Heart left ventricle (tissue), 16 donors: ENCODE measurements around the gene CASZ1. TPM values are rescaled to one million over a fixed set of nuclear protein-coding genes. Genes with fewer than 3 reads are reported as not detected.

Experiments
- ATAC-seq, 4 donors: fragments of 200-7000 bp; cut with Tn5 transposase; one replicate each; pipeline ENCODE4 v1.9.1; 2020 to 2022; ENCODE audit warnings: moderate library complexity in 4 of 4, mild to moderate bottlenecking in 3 of 4, moderate number of reproducible peaks in 1 of 4
- DNase-seq, 5 donors: peaks; one replicate each; pipeline ENCODE4 v3.0.0-alpha.2; 2020
- H3K27ac ChIP-seq, 12 donors: fragments of 200-600 bp; sonication (generic) in 4 of 12; one replicate each; pipeline versions ENCODE4 v1.5.0 to v1.8.0; 2016 to 2022; ENCODE audit warnings: mild to moderate bottlenecking in 2 of 12
- H3K27me3 ChIP-seq, 9 donors: fragments of 200-600 bp; sonication (generic) in 2 of 9; one replicate each; pipeline versions ENCODE4 v1.5.1 to v1.8.0; 2016 to 2022; ENCODE audit warnings: mild to moderate bottlenecking in 3 of 9
- H3K36me3 ChIP-seq, 9 donors: fragments of 200-600 bp; sonication (generic) in 2 of 9; one replicate each; pipeline versions ENCODE4 v1.5.0 to v1.8.0; 2018 to 2022; ENCODE audit warnings: mild to moderate bottlenecking in 2 of 9
- H3K4me1 ChIP-seq, 12 donors: fragments of 200-600 bp; sonication (generic) in 4 of 12; one replicate each; pipeline versions ENCODE4 v1.5.0 to v1.8.0; 2016 to 2022; ENCODE audit warnings: mild to moderate bottlenecking in 3 of 12
- H3K4me3 ChIP-seq, 12 donors: fragments of 200-600 bp; sonication (generic) in 4 of 12; one replicate each; pipeline versions ENCODE4 v1.5.0 to v1.8.0; 2017 to 2022; ENCODE audit warnings: mild to moderate bottlenecking in 9 of 12, moderate library complexity in 4 of 12
- H3K9me3 ChIP-seq, 12 donors: fragments of 200-600 bp; sonication (generic) in 4 of 12; one replicate each; pipeline versions ENCODE4 v1.5.0 to v1.8.0; 2016 to 2022; ENCODE audit warnings: mild to moderate bottlenecking in 1 of 12
- POLR2A ChIP-seq, 2 donors: fragments of 450-650 bp; IDR thresholded peaks; one replicate each; pipeline ENCODE4 v1.6.1; 2017; ENCODE audit warnings: antibody characterized with exemption in 2 of 2, mild to moderate bottlenecking in 2 of 2, moderate library complexity in 2 of 2
- WGBS, 4 donors: extraction: QIAGEN DNeasy Blood & Tissue Kit in 2 of 4; methylation state at CpG; one replicate each; pipeline versions ENCODE4 v1.1.5 to v1.1.7; 2013 to 2018; 5-methylcytosine and 5-hydroxymethylcytosine counted together
- intact Hi-C, 10 donors: fragments of 100-400 bp; cut with DNase I; formaldehyde crosslinking; loops; one replicate each; pipeline versions ENCODE4 v1.11.1 to v1.14.2; 2022
- polyA plus RNA-seq, 2 donors: library from polyadenylated mRNA; stranded (reverse); fragments of 200-250 nt; gene quantifications; one replicate each; pipeline ENCODE4 v1.2.3, GENCODE V29; 2013
- total RNA-seq, 9 donors: library from RNA; depleted of rRNA in 2 of 9; stranded (reverse); fragments of >200 nt in 2 of 9; fragmentation: NEBNext Ultra II Directional in 3 of 9; extraction: Animal tissue kit (Norgen Biotek cat#: 25700) in 3 of 9; gene quantifications; one replicate each; pipeline versions ENCODE4 v1.1.0 to v1.2.4, GENCODE V29; 2016 to 2023
- TF ChIP-seq, protein P1 (sequence below), 12 donors: fragments of 200-600 bp; sonication (generic) in 4 of 12; IDR thresholded peaks; one replicate each; pipeline versions ENCODE4 v1.5.0 to v1.8.0; 2018 to 2022; ENCODE audit warnings: antibody characterized with exemption in 12 of 12, mild to moderate bottlenecking in 5 of 12
- donor health status: ischemic (EF 13 %, LVEDD 7.1; RV severe dilation, severe dysfunction).
- donor health status: healthy with polysubstance abuse.
- donor health status: DM: no; HTN: yes; CAD: no.
- donor health status: DM: no; HTN: no; CAD: no.
- donor health status: ischemic (EF 25% LVEDD 6.9; RV normal size, moderate dysfunction).
- donor health status: ischemic (EF 25% LVEDD 5.7; RV mildly dilated, moderate dysfunction).
- donor health status: healthy.
- donor health status: DM: yes; HTN: yes; CAD: no.
- donor health status: ischemic (EF 35%, LVEDD 5.7; RV mildly dilated, moderate dysfunction).
- donor health status: nonischemic (EF 11% LVEDD 7.7; RV severe dilation, severe dysfunction).
- donor health status: DM: yes; HTN: yes; CAD: no.
- donor health status: PGD.
- donor health status: ischemic (EF 29% LVEDD 5.4; RV normal size, mild dysfunction).
- donor health status: nonischemic (EF 23%, LVEDD 6.1; RV moderate dilation, normal function).

CASZ1 gene
- total and polyA plus RNA-seq, 11 donors, result 28.8 to 84.9 (median 55.0) TPM

DNA sequence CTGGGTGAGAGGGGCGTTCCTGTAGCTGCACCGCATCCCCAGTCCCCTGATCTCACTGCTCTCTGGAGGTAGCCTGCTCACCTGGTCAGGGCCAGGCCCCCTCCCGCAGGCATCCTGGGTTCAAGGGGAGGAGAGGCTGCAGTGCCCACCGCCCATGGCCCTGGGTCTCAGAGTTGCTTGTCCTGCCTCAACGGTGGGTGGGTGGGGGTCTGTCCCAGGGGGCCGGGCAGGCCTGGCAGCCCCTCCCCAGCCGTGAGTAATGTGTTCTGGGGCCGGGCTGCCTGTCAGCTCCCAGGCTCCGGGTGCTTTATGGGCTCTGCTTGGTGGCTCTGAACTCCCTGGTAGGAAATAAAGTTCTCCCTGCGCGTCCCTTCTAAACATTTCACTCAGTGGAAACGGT lies 126.9 kb downstream of the CASZ1 start:
- Histone ChIP-seq H3K4me3 (no peak overlapping the region), H3K27me3 (no peaks in the 10 kb centered on the region), H3K36me3 (peaks cover 0 to 8% (median 5%) of the 10 kb centered on the region in 9 donors), H3K4me1 (peaks cover 7 to 98% (median 53%) of the 10 kb centered on the region in 12 donors), H3K27ac (peak overlapping the region in 2 of 12 donors; percentile 92 to 94), H3K9me3 (no peaks in the 10 kb centered on the region)
- TF ChIP-seq POLR2A (IDR thresholded peaks at IDR 0.05), result no peak
- TF ChIP-seq, protein P1, sequence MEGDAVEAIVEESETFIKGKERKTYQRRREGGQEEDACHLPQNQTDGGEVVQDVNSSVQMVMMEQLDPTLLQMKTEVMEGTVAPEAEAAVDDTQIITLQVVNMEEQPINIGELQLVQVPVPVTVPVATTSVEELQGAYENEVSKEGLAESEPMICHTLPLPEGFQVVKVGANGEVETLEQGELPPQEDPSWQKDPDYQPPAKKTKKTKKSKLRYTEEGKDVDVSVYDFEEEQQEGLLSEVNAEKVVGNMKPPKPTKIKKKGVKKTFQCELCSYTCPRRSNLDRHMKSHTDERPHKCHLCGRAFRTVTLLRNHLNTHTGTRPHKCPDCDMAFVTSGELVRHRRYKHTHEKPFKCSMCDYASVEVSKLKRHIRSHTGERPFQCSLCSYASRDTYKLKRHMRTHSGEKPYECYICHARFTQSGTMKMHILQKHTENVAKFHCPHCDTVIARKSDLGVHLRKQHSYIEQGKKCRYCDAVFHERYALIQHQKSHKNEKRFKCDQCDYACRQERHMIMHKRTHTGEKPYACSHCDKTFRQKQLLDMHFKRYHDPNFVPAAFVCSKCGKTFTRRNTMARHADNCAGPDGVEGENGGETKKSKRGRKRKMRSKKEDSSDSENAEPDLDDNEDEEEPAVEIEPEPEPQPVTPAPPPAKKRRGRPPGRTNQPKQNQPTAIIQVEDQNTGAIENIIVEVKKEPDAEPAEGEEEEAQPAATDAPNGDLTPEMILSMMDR (IDR thresholded peaks at IDR 0.05), result no peak
- ATAC-seq (no peak), DNase-seq (no peak)
- WGBS, 4 donors, result 71 to 77% (median 72%) methylated on average over 9 to 12 of the region's 12 CpGs
- intact Hi-C loops, result loop anchor here in 1 of 10 donors (10.0 kb wide), 2 partner anchors 145 to 195 kb away; no protein-coding TSS in a partner anchor

DNA sequence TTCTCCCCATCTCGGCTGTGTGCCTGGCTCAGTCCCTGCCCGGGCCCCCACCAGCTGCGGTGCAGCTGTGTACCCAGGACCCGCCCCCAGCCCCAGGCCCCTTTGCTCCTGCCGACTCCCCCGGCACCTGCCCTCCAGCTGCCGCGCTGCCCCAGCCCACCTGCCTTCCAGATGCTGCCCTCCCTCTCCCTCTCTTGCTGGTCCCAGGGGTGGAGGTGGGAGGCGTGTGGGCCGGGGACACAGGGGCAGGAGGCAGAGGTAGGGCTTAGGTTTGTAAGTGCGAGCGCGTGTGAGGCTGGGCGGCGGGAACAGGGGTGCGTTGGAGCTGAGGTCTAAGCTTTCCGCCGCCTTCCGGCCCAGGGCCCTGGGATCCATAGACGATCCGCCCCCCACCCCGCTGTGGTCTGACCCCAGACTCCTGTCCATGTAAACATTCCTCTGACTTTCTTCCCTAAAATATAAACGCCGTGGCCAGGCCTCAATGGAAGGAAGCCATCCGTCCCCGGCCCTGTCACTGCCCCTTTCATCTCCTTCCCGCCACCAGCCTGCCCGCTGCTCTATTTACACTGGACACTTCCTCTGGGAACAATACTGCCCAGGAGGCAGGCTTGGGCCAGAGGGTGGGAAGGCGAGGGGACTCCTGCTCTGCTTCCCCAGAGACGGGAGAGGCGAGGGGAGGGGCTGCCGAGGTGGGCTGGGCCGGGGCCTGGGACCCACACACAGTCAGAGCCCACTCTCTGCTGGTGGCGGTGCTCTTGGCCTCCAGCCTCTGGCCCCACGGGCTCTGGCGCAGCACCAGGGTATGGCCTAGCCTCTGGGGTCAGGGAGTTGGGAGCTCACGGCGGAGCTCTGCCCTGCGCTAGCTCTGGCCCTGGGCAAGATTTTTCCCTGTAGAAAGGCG lies 128.3 kb downstream of the CASZ1 start:
- no peak for ATAC-seq
- no peaks in the 10 kb centered on the region for H3K27me3 ChIP-seq
- 44 to 51% (median 47%) methylated on average over 30 to 40 of the region's 40 CpGs for WGBS, 4 donors
- intact Hi-C loops, result loop anchor here in 1 of 10 donors (10.0 kb wide), 2 partner anchors 143 to 197 kb away; no protein-coding TSS in a partner anchor
- no peaks in the 10 kb centered on the region for H3K9me3 ChIP-seq
- TF ChIP-seq, protein P1 (IDR thresholded peaks at IDR 0.05), result no peak
- no peak for TF ChIP-seq POLR2A (IDR thresholded peaks at IDR 0.05)
- no peak for DNase-seq
- H3K27ac ChIP-seq, result peak overlapping the region in 11 of 12 donors; percentile 16 to 98 (median 58)
- peaks cover 0 to 12% (median 5%) of the 10 kb centered on the region in 9 donors for H3K36me3 ChIP-seq
- peaks cover 7 to 98% (median 56%) of the 10 kb centered on the region in 12 donors for H3K4me1 ChIP-seq
- H3K4me3 ChIP-seq, result no peak overlapping the region

DNA sequence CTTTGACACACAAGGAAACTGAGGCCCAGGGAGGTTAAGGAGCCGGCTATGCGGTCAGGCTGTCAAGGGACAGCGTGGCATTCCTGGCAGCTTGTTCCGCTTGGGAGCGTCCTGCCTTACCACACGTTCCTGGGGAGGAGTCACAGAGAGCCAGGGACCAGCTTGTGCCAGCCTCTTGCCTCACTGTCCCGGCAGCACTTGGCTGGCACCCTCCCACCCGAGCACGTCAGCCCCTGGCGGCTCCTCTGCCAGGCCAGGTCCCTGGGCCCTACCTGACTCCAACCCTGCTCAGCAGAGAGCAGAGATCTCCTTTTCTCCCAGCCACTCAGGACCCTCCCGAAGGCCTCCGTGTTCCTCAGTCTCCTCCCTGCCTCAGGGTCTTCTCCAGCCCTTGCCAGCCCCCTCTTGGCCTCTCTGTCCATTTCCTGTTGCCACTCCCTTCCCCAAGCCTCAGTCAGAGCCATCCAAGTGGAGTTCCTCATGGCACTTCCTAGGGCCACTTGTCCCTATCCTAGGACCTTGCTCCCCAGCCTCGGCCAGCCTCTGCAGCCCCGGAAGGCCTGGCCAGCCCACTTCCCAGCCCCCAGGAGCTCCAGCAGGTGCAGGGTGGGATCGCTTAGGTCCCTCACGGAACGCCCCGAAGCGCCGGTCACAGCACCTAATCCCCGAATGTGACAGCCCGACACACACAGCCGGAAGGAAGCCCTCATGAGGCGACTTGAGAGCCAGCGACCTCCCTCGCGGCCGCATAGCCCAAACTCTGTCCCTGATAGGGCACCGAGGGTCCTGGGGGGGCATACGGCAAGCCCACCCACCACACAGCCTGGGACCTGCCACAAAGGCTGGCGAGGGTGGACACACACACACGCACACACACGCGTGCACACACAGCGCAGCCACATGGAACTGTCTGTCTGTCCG lies 130.3 kb downstream of the CASZ1 start:
- H3K4me1 ChIP-seq, result peaks cover 7 to 87% (median 56%) of the 10 kb centered on the region in 12 donors
- intact Hi-C loops, result loop anchor here in 1 of 10 donors (10.0 kb wide), 2 partner anchors 141 to 199 kb away; no protein-coding TSS in a partner anchor
- H3K36me3 ChIP-seq, result peaks cover 0 to 12% (median 5%) of the 10 kb centered on the region in 9 donors
- WGBS, 4 donors, result 65 to 78% (median 75%) methylated on average over 24 to 36 of the region's 36 CpGs
- DNase-seq (peak; percentile 78 to 92 (median 84)), ATAC-seq (peak; percentile 69 to 85 (median 79))
- H3K27me3 ChIP-seq, result no peaks in the 10 kb centered on the region
- H3K27ac ChIP-seq, result peak overlapping the region in 11 of 12 donors; percentile 65 to 98 (median 90)
- no peak for TF ChIP-seq POLR2A (IDR thresholded peaks at IDR 0.05)
- TF ChIP-seq, protein P1 (IDR thresholded peaks at IDR 0.05), result no peak
- H3K9me3 ChIP-seq, result no peaks in the 10 kb centered on the region
- H3K4me3 ChIP-seq, result no peak overlapping the region
